NCI-H128 (cell line): ENCODE data around the gene RAB6B.

Source experiments
- DNase-seq: peaks from one replicate; lab custom pipeline; 2025; ENCODE audit not compliant: unreplicated experiment; lab: John Stamatoyannopoulos, UW

The RAB6B gene

GRCh38 chr3:133860519-133860918, 35.2 kb downstream of the RAB6B start:
- no peak for DNase-seq

- DNase-seq, result no peak
Measured at GRCh38 chr3:133859381-133860234, 36.1 kb downstream of the RAB6B start.

- no peak for DNase-seq
Measured at GRCh38 chr3:133857767-133858166, 37.9 kb downstream of the RAB6B start.

DNA sequence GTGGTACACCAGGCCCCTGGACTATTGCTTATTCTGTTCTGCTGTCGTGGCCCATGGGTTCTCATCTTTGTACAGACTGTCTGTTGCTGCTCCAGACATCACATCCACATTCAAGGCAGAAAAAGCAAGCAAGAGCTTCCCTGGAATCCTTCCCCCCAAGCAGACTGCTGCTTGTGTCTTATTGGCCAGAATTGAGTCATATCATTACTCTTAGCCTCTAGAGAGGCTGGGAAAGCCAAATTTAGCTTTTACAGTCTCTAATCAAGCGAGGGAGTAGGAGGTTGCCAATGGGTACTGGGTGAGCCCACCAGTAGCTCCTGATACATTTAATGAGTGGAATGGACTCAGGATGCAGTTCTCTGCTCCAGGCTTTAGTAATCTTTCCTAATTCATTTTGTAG, 39.4 kb downstream of the RAB6B start:
- no peak for DNase-seq

DNA sequence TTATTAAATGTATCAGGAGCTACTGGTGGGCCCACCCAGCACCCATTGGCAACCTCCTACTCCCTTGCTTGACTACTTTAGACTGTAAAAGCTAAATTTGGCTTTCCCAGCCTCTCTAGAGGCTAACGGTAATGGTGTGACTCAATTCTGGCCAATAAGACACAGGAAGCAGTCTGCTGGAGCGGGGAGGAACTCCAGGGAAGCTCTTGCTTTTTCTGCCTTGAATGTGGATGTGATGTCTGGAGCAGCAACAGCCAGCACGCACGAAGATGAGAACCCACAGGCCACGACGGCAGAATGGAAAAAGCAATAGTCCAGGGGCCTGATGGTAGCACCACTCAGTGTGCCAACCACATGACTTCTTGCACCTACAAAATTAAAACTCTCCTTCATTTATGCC, 39.9 kb downstream of the RAB6B start:
- no peak for DNase-seq

GRCh38 chr3:133855002-133855370, 40.7 kb downstream of the RAB6B start:
- no peak for DNase-seq

GRCh38 chr3:133854264-133855001, 41.2 kb downstream of the RAB6B start:
- DNase-seq, result no peak

- DNase-seq, result no peak
Measured at GRCh38 chr3:133853925-133854227, 41.8 kb downstream of the RAB6B start.

DNA sequence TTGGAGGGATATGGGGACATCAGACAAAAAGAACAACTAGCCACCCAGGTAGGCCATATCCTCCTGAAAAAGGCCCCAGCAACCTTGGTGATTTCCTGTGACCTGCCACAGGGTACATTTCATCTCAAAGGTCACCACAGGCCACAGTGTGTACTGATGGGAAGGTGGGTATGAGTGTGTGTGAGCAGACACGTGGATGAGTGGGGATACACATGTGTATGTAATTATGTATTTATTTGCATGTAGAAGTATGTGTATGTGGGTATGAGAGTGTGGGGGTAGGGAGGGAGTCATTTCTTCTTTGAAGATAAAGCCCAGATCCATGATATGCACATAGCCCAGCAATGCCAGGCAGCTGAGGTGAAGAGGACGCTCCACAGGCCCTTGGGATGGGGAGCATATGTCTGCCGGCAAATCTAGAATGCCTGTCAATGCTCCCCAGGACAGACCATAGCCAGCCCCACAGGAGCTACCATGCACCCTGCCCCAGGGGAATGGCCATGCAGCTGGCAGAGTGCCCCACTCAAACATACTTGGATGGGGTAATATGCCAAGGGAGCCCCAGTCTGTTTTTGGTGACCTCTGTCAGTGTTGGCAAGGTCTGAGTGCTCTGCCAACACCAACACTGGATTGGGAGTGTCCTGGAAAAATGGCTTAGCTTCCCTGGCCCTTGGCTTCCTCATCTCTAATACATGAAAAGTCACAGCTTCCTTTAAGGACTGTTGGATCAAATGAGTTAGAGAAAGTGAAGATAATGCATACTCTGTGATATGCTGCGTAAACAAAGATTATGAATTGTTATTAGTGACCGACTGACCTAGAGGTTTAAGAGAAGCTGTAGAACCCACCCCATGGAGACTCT, 42.4 kb downstream of the RAB6B start:
- no peak for DNase-seq

DNA sequence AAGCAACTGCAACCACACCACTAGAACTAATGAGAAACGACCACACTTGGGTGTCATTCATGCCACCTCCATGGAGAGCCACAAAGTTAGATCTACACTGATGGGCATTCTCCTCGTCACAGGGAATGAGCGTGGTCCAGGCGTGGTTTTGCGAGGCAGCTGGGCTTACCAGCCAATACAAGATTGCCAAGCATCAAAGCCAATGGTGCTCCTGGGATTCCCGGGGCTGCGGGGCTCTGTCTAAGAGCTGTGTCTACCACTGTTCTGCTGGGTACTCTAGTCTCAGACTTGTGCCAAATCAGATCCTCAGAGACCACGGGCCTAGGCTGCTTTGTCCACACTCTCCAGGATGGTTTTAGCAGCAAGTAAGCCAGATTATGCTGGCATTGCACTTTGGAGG, 43.8 kb downstream of the RAB6B start:
- DNase-seq, result no peak

DNA sequence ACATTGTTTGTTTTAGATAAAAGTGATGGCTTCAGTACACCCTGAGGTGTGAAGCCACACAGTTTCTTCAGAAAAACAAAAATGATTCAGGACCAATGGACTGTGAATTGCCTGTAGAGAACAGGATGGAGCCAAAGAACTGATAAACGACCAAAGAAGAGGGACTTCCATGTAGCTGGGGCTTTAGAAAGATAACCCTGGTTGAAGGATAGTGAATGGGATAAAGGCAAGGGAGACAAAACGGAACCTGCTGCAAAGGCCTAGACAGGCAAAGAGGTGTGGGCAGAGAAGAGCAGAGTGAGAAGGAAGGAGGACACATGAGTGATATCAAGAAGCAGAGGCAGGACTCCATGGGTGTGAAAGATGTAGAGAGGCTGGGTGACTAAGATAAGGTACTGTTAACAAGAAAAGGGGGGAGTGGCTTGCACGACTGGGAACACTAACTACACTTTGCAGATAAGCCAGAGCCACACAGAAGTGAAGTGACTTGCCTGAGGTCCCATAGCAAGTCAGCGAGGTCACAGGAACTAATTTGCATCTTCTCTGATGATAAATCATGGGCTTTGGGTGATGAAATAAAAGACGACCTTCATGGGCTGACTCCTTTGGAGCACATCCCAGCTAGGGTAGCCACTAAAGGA, 44.3 kb downstream of the RAB6B start:
- DNase-seq, result no peak

DNA sequence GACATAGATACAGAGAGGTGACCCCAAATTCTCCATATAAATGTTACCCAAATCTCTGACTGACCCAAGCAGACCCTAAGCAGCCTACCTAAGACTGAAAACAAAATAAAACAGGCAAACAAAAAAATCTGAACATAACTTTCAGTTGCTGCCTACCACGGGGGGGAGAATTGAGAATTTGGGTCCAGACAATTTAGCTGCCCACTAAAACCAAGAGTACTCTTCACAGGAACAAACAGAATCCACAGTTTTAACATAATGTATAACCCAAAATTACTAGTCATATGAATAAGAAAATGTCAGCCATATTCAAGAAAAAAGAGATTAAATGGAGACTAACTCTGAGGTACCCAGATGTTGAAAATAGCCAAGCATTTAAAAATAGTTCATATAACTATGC, 45.6 kb downstream of the RAB6B start:
- DNase-seq, result no peak

GRCh38 chr3:133849346-133849745, 46.3 kb downstream of the RAB6B start:
- DNase-seq, result no peak

DNA sequence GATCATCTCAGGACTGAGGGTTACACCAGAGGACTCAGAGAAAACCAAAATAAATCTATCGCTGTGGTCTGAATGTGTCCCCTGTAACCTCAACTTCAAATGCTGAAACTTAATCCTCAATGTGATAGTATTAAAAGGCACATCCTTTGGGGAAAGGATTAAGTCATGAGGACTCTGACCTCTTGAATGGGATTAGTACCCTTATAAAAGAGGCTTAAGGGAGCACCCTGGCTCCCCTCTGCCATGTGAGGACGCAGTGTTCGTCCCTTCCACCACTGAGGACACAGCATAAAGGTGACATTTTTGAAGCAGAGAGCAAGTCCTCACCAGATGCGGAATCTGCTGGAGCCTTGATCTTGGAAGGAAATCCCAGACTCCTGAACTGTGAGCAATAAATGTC, 50.6 kb downstream of the RAB6B start:
- no peak for DNase-seq

- no peak for DNase-seq
Measured at GRCh38 chr3:133843634-133844033, 52.0 kb downstream of the RAB6B start.

- no peak for DNase-seq
Measured at GRCh38 chr3:133842158-133842557, 53.5 kb downstream of the RAB6B start.

DNA sequence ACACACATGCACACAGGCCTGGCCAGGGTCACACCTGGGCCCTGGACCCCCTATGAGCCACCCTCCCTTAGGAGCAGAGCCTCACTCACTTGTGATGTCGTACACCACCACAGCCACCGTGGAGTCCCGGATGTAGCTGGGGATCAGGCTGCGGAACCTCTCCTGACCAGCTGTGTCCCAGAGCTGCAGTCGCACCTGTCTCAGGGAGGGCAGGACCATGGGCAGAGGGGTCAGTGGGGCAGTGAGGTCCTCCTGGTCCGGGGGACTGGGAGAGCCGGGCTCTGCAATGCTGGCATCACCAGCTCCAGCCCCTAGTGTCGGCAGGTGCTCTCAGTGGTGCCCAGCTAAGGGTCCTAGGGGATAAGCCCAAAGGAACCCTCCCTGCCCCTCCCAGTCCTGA, 54.5 kb downstream of the RAB6B start:
- no peak for DNase-seq

DNA sequence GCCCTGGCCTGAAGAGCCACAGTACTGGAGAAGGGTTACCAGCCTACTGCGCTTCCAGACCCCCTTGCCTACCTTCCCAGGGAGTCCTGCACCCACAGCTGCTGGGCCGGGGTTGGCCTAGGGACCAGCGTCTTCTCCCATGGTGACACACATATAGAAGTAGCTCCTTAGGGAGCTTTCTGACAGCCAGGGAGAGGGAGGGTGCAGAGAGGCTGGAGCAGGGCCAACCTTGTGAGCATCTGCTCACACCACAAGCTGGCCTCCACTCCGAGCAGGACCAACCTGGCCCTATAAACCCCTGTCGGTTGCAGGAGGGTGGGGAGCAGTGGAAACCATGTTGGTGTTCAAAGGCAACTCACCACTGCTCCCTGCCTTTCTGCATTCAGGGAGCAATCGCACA, 54.9 kb downstream of the RAB6B start:
- no peak for DNase-seq

DNA sequence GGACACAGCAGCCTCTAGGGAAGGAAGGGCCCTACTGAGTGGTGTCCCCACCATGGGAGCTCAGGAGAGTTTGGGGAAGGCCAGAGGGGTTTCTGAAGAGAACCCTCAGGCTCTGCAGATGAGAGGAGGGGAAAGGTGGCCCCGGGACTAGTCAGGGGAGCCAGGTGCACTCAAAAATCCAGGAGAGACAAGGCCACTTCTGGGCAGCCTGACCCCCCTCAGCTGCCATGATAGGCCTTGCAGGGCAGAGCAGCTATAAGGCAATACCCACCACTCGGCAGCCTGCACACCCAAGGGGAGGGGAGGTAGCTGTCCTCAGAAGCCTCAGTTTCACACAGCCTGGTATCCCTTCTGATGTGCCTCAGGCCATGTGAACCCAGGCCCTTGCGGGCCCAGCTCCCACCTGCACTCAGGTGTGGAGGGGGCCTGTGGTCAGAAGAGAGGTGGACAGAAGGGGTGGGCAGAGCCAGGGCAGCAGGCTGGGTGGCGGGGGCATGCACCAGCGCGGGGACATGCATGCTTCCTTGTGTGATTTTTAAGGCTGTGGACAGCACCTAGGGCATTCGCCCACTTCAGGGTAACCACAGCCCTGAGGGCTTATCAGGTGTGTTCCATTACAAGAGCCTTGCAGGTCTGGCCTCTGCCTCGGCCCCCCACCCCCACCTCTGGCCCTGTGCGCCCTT, 55.5 kb downstream of the RAB6B start:
- no peak for DNase-seq

GRCh38 chr3:133838916-133839800, 56.5 kb downstream of the RAB6B start:
- DNase-seq, result no peak
